ENCODE results near the gene BCKDHB. TPM values are rescaled to one million over a fixed set of nuclear protein-coding genes. Genes with fewer than 3 reads are reported as not detected.
A peak's percentile ranks its signal among the peaks of the same experiment; 100 is the strongest.

The BCKDHB gene
- total RNA-seq, 1 donor = 11.7 TPM

DNA sequence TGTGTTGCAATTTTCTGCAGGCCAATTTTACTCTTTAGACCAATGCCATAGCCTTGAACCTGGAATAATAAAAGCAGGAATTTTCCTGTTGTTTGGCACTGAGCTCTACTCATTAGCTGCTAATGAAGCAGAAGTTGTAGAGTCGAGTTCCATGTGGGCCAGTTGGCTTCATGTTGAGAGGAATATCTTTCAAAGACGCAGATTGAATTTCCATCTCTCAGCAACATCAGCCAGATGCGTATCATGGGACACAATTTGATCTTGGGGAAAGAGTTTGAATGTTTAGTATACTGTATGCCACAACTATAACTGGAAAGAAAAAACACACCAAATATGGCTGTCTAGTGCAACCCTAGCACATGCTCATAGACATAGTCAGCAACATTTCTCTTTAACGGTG, 259.6 kb downstream of the BCKDHB start:
- no peak overlapping the region for H3K4me3 ChIP-seq (ENCODE audit: low read depth, low read length)
- no peak for DNase-seq (ENCODE audit: low read depth)
- TF ChIP-seq, protein P1, sequence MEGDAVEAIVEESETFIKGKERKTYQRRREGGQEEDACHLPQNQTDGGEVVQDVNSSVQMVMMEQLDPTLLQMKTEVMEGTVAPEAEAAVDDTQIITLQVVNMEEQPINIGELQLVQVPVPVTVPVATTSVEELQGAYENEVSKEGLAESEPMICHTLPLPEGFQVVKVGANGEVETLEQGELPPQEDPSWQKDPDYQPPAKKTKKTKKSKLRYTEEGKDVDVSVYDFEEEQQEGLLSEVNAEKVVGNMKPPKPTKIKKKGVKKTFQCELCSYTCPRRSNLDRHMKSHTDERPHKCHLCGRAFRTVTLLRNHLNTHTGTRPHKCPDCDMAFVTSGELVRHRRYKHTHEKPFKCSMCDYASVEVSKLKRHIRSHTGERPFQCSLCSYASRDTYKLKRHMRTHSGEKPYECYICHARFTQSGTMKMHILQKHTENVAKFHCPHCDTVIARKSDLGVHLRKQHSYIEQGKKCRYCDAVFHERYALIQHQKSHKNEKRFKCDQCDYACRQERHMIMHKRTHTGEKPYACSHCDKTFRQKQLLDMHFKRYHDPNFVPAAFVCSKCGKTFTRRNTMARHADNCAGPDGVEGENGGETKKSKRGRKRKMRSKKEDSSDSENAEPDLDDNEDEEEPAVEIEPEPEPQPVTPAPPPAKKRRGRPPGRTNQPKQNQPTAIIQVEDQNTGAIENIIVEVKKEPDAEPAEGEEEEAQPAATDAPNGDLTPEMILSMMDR (IDR thresholded peaks at IDR 0.05; ENCODE audit: insufficient read depth, low read depth, low read length) = no peak

- TF ChIP-seq, protein P1 (IDR thresholded peaks at IDR 0.05; ENCODE audit: insufficient read depth, low read depth, low read length) = no peak
- DNase-seq (ENCODE audit: low read depth) = peak; percentile 82
These were observed 260.2 kb downstream of the BCKDHB start for GRCh38 chr6:80366714-80367113.

DNA sequence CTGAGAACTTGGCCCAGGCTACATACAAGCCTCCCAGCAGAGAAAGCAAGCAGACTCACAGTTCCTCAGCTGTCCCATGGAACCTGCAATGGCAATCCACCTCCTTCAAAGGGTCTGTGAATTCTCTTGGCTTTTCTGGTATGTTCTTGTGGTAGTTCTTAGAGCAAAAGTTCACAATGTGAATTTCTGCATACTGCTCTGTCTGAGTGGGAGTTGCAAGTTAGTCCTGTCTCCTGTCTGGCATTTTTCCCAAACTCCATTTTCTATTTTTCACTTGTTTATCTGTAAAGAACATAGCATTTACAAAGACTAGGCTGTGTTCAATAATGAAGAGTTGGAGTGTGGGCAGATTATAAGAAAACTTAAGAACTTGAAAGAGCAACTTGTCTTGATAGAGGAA, 269.9 kb downstream of the BCKDHB start:
- H3K4me3 ChIP-seq (ENCODE audit: low read depth, low read length) = no peak overlapping the region
- DNase-seq (ENCODE audit: low read depth) = peak; percentile 63
- TF ChIP-seq, protein P1 (IDR thresholded peaks at IDR 0.05; ENCODE audit: insufficient read depth, low read depth, low read length) = no peak

More at GRCh38 chr6:80366714-80367113, 260.2 kb downstream of the BCKDHB start:
- H3K4me3 ChIP-seq (ENCODE audit: low read depth, low read length) = no peak overlapping the region

GRCh38 chr6:80380566-80380965, 274.1 kb downstream of the BCKDHB start:
- DNase-seq (ENCODE audit: low read depth) = no peak
- TF ChIP-seq, protein P1 (IDR thresholded peaks at IDR 0.05; ENCODE audit: insufficient read depth, low read depth, low read length) = no peak
- H3K4me3 ChIP-seq (ENCODE audit: low read depth, low read length) = no peak overlapping the region

- no peak overlapping the region for H3K4me3 ChIP-seq (ENCODE audit: low read depth, low read length)
- peak; percentile 54 for DNase-seq (ENCODE audit: low read depth)
- TF ChIP-seq, protein P1 (IDR thresholded peaks at IDR 0.05; ENCODE audit: insufficient read depth, low read depth, low read length) = no peak
These were observed 276.3 kb downstream of the BCKDHB start for GRCh38 chr6:80382811-80383210.

DNA sequence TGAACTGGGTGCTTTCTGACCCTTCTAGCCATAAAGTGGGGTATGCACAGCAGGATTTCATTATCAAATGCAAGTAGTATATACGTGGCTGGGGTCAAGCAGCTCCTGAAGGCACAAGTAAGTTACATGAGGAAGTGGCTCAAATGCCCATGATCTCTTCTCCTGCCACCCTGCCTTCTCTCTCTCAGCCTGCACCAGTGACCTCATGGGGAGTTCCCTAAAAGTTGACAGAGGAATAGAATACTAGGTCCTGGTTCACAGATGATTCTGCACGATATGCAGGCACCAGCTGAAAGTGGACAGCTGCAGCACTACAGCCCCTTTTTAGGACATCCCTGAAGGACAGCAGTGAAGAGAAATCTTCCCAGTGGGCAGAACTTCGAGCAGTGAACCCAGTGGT, 282.0 kb downstream of the BCKDHB start:
- no peak for DNase-seq (ENCODE audit: low read depth)
- H3K4me3 ChIP-seq (ENCODE audit: low read depth, low read length) = no peak overlapping the region
- TF ChIP-seq, protein P1 (IDR thresholded peaks at IDR 0.05; ENCODE audit: insufficient read depth, low read depth, low read length) = no peak

Other genes with a start within 250 kb of the BCKDHB start
- 5.2 and 9.1 TPM in 2 replicates for gene ELOVL4, start 159.1 kb upstream of the BCKDHB start, total RNA-seq
- 13.9 and 27.6 TPM in 2 replicates for gene TTK, start 102.0 kb upstream of the BCKDHB start, total RNA-seq

Measured in fibroblast of villous mesenchyme (primary cell).